ENCODE data around the gene GALK2. TPM values are rescaled to one million over a fixed set of nuclear protein-coding genes. Genes with fewer than 3 reads are reported as not detected.

GALK2 gene
- polyA plus RNA-seq, 2 of the 4 experiments (the other 2 are of a cell fraction): 26.8 to 40.5 TPM

GRCh38 chr15:49163678-49164077 is 6.4 kb upstream of the GALK2 start:
- 60% methylated on average over 1 of the region's 1 CpG for WGBS (ENCODE audit: missing lambda C conversion rate)
- DNase-seq (ENCODE audit: low read depth in 1 of 2, low spot score in 1 of 2) (no peak), ATAC-seq (no peak), FAIRE-seq (no peak)
- CTCF ChIA-PET: interaction anchor here (1.3 kb wide), 1 partner anchor 15 kb away, joined by 3 read pairs; no protein-coding TSS in a partner anchor
- H3K27ac ChIP-seq: no peak overlapping the region
- no peaks in the 10 kb centered on the region for H3K9me3 ChIP-seq
- H3K4me2 ChIP-seq: no peak overlapping the region
- no peak for TF ChIP-seq EHF (CRISPR knock-in tag; IDR thresholded peaks at IDR 0.05)
- TF ChIP-seq ZNF302 (CRISPR knock-in tag; IDR thresholded peaks at IDR 0.05): no peak
- no peak for TF ChIP-seq E2F6 (IDR thresholded peaks at IDR 0.05; ENCODE audit: borderline replicate concordance, low read depth)
- TF ChIP-seq RAD21 (conservative IDR thresholded peaks at IDR 0.05 in 1 of 2, IDR thresholded peaks at IDR 0.05 in 1 of 2): no peak
- TF ChIP-seq JUNB (IDR thresholded peaks at IDR 0.05): no peak
- no peak for TF ChIP-seq KDM1A (IDR thresholded peaks at IDR 0.05; ENCODE audit: low read depth)
- TF ChIP-seq REST (IDR thresholded peaks at IDR 0.05): no peak
- TF ChIP-seq POLR2AphosphoS2 (conservative IDR thresholded peaks at IDR 0.05; ENCODE audit: low read length): no peak
- no peak for TF ChIP-seq HMGXB4 (CRISPR knock-in tag; IDR thresholded peaks at IDR 0.05; ENCODE audit: borderline replicate concordance)
- TF ChIP-seq MAFK (IDR thresholded peaks at IDR 0.05; ENCODE audit: partially characterized antibody): no peak
- no peak for TF ChIP-seq JUN (IDR thresholded peaks at IDR 0.05)
- no peak for TF ChIP-seq BHLHE40 (IDR thresholded peaks at IDR 0.05; ENCODE audit: low read depth, low read length)
- no peak for TF ChIP-seq FOSB (CRISPR knock-in tag; IDR thresholded peaks at IDR 0.05)
- no peak for TF ChIP-seq CTCF (IDR thresholded peaks at IDR 0.05)
- no peak for TF ChIP-seq NFE2L2 (conservative IDR thresholded peaks at IDR 0.05; ENCODE audit: low read length)
- no peak for TF ChIP-seq ZFP36 (IDR thresholded peaks at IDR 0.05; ENCODE audit: borderline replicate concordance, partially characterized antibody)
- TF ChIP-seq TFCP2L1 (CRISPR knock-in tag; IDR thresholded peaks at IDR 0.05): no peak
- no peak overlapping the region for H3K4me3 ChIP-seq
- POLR2A ChIA-PET: no interaction called here
- no peaks in the 10 kb centered on the region for H3K4me1 ChIP-seq

- ATAC-seq (no peak), DNase-seq (ENCODE audit: low read depth in 1 of 2, low spot score in 1 of 2) (no peak), FAIRE-seq (no peak)
- H3K27ac ChIP-seq: no peak overlapping the region
- no peak overlapping the region for H3K4me3 ChIP-seq
- H3K4me2 ChIP-seq: no peak overlapping the region
- CTCF ChIA-PET: no interaction called here
- H3K9me3 ChIP-seq: no peaks in the 10 kb centered on the region
- POLR2A ChIA-PET: no interaction called here
- H3K4me1 ChIP-seq: peaks cover 6% of the 10 kb centered on the region; the same call in 2 of the 3 replicates
- TF ChIP-seq PHF8 (IDR thresholded peaks at IDR 0.05; ENCODE audit: borderline replicate concordance, low read depth) (no peak), CEBPB (IDR thresholded peaks at IDR 0.05) (no peak), HOXA7 (CRISPR knock-in tag; IDR thresholded peaks at IDR 0.05) (no peak), HEYL (CRISPR knock-in tag; IDR thresholded peaks at IDR 0.05) (no peak), RCOR1 (IDR thresholded peaks at IDR 0.05; ENCODE audit: low read depth, low read length) (no peak), MAX (IDR thresholded peaks at IDR 0.05) (no peak), SREBF2 (IDR thresholded peaks at IDR 0.05) (no peak), FOXS1 (CRISPR knock-in tag; IDR thresholded peaks at IDR 0.05) (no peak), CTCF (IDR thresholded peaks at IDR 0.05) (no peak), POLR2A (IDR thresholded peaks at IDR 0.05; ENCODE audit: low read length) (no peak), EHMT2 (IDR thresholded peaks at IDR 0.05; ENCODE audit: low read depth) (no peak), GATA3 (IDR thresholded peaks at IDR 0.05; ENCODE audit: borderline replicate concordance) (no peak), KDM1A (IDR thresholded peaks at IDR 0.05; ENCODE audit: low read depth) (no peak), PBX3 (IDR thresholded peaks at IDR 0.05) (no peak)
Measured at GRCh38 chr15:49164865-49165264, 5.2 kb upstream of the GALK2 start.
